Loucy (cell line): ENCODE results near the gene ZNF749.

Experiments
- H2AFZ ChIP-seq: fragments of 200-600 bp; sonication (generic); 2 replicates; pipeline ENCODE4 v1.6.0; 2016; ENCODE audit warnings: antibody characterized with exemption, mild to moderate bottlenecking, low read length, moderate library complexity
- H3F3A ChIP-seq: fragments of 200-600 bp; 2 replicates; pipeline ENCODE4 v1.6.0; 2016; ENCODE audit warnings: antibody characterized with exemption, low read depth, mild to moderate bottlenecking
- H3K27me3 ChIP-seq: fragments of 200-600 bp; sonication (generic); 2 replicates; pipeline ENCODE4 v1.6.1; 2014; ENCODE audit warnings: low read length, mild to moderate bottlenecking; ENCODE audit not compliant: insufficient read depth, poor library complexity, severe bottlenecking
- H3K36me3 ChIP-seq: fragments of 200-600 bp; sonication (generic); 2 replicates; pipeline ENCODE4 v1.6.1; 2016; ENCODE audit warnings: low read length; ENCODE audit not compliant: insufficient read depth
- H3K4me1 ChIP-seq: fragments of 200-600 bp; sonication (generic); 2 replicates; pipeline ENCODE4 v1.5.1; 2014; ENCODE audit warnings: low read length, mild to moderate bottlenecking; ENCODE audit not compliant: insufficient read depth, poor library complexity, severe bottlenecking
- H3K4me2 ChIP-seq: fragments of 200-600 bp; sonication (generic); 2 replicates; pipeline ENCODE4 v1.6.0; 2014; ENCODE audit warnings: antibody characterized with exemption, low read length, low read depth, mild to moderate bottlenecking; ENCODE audit not compliant: poor library complexity, severe bottlenecking
- H3K4me3 ChIP-seq: fragments of 200-600 bp; sonication (generic); 2 replicates; pipeline ENCODE4 v1.5.1; 2014; ENCODE audit warnings: low read length, mild to moderate bottlenecking, mixed read lengths; ENCODE audit not compliant: poor library complexity, severe bottlenecking
- H3K79me2 ChIP-seq: fragments of 200-600 bp; sonication (generic); 2 replicates; pipeline ENCODE4 v1.6.1; 2014; ENCODE audit warnings: low read length; ENCODE audit not compliant: insufficient read depth
- H3K9ac ChIP-seq: fragments of 200-600 bp; sonication (generic); 2 replicates; pipeline ENCODE4 v1.6.0; 2014; ENCODE audit warnings: mild to moderate bottlenecking, low read depth, low read length, moderate library complexity; ENCODE audit not compliant: poor library complexity, severe bottlenecking
- H3K9me2 ChIP-seq: fragments of 200-600 bp; sonication (generic); replicated peaks from 2 replicates; pipeline ENCODE4 v1.6.1; 2016; ENCODE audit warnings: low read depth, low read length, mixed read lengths
- H3K9me3 ChIP-seq: fragments of 200-600 bp; sonication (generic); 2 replicates; pipeline ENCODE4 v1.6.1; 2014; ENCODE audit warnings: mild to moderate bottlenecking, antibody characterized with exemption, low read length, low read depth; ENCODE audit not compliant: insufficient read depth
- H4K20me1 ChIP-seq: fragments of 200-600 bp; sonication (generic); 2 replicates; pipeline ENCODE4 v1.6.0; 2014; ENCODE audit warnings: antibody characterized with exemption, low read length, mild to moderate bottlenecking; ENCODE audit not compliant: insufficient read depth, poor library complexity, severe bottlenecking
- EZH2phosphoT487 ChIP-seq: fragments of 200-600 bp; IDR thresholded peaks from 2 replicates; pipeline ENCODE4 v1.6.1; 2018; ENCODE audit warnings: antibody characterized with exemption, mild to moderate bottlenecking, moderate library complexity, borderline replicate concordance
- TF ChIP-seq, protein P1 (sequence below): fragments of 200-600 bp; sonication (generic); conservative IDR thresholded peaks from 2 replicates; pipeline ENCODE4 v1.5.1; 2014; ENCODE audit warnings: mild to moderate bottlenecking, antibody characterized with exemption, low read length

ZNF749 gene

GRCh38 chr19:57435062-57435978 is at the start of gene ZNF749:
Gene ZNF749, plus strand, starts transcription at chr19:57435325. Its CDS starts 254 bp downstream, at chr19:57435579.
- TF ChIP-seq EZH2phosphoT487 = no peak
- TF ChIP-seq, protein P1, sequence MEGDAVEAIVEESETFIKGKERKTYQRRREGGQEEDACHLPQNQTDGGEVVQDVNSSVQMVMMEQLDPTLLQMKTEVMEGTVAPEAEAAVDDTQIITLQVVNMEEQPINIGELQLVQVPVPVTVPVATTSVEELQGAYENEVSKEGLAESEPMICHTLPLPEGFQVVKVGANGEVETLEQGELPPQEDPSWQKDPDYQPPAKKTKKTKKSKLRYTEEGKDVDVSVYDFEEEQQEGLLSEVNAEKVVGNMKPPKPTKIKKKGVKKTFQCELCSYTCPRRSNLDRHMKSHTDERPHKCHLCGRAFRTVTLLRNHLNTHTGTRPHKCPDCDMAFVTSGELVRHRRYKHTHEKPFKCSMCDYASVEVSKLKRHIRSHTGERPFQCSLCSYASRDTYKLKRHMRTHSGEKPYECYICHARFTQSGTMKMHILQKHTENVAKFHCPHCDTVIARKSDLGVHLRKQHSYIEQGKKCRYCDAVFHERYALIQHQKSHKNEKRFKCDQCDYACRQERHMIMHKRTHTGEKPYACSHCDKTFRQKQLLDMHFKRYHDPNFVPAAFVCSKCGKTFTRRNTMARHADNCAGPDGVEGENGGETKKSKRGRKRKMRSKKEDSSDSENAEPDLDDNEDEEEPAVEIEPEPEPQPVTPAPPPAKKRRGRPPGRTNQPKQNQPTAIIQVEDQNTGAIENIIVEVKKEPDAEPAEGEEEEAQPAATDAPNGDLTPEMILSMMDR = no peak
- peaks cover 46% of the 10 kb centered on the region for H3K79me2 ChIP-seq

GRCh38 chr19:57389194-57389729 is 45.9 kb upstream of the ZNF749 start:
- Histone ChIP-seq H3K4me1 (peaks cover 33% of the 10 kb centered on the region), H3K9me3 (no peaks in the 10 kb centered on the region), H3K9me2 (no peaks in the 10 kb centered on the region), H3F3A (no peaks in the 10 kb centered on the region), H4K20me1 (peaks cover 23% of the 10 kb centered on the region), H2AFZ (peak overlapping the region; percentile 100), H3K79me2 (peaks cover 43% of the 10 kb centered on the region), H3K9ac (peak overlapping the region; percentile 64), H3K27me3 (no peaks in the 10 kb centered on the region), H3K4me2 (peak overlapping the region; percentile 73), H3K36me3 (no peaks in the 10 kb centered on the region; the same call in 1 of the 2 replicates), H3K4me3 (peak overlapping the region; percentile 80)
- TF ChIP-seq, protein P1 = no peak
- TF ChIP-seq EZH2phosphoT487 = no peak

More at GRCh38 chr19:57435062-57435978, at the start of gene ZNF749:
- Histone ChIP-seq H2AFZ (peak within 1 kb of the TSS; percentile 95), H3K9me2 (no peaks in the 10 kb centered on the region), H3K9me3 (no peaks in the 10 kb centered on the region), H3K4me3 (peak within 1 kb of the TSS; percentile 83), H3K9ac (peak within 1 kb of the TSS; percentile 79), H3K36me3 (no peaks in the 10 kb centered on the region), H3K27me3 (no peaks in the 10 kb centered on the region), H4K20me1 (peaks cover 11% of the 10 kb centered on the region), H3K4me1 (peaks cover 22% of the 10 kb centered on the region), H3K4me2 (peak within 1 kb of the TSS; percentile 91), H3F3A (no peaks in the 10 kb centered on the region)

GRCh38 chr19:57389730-57390598 is 45.2 kb upstream of the ZNF749 start, which contains the start of gene ZNF548:
Gene ZNF548, plus strand, starts transcription at chr19:57389854. Its CDS starts 246 bp downstream, at chr19:57390100.
- Histone ChIP-seq H3F3A (no peaks in the 10 kb centered on the region), H3K9ac (peak within 1 kb of the TSS; percentile 88), H3K9me2 (no peaks in the 10 kb centered on the region), H3K4me3 (peak within 1 kb of the TSS; percentile 80), H3K36me3 (no peaks in the 10 kb centered on the region; the same call in 1 of the 2 replicates), H3K27me3 (no peaks in the 10 kb centered on the region), H3K79me2 (peaks cover 49% of the 10 kb centered on the region), H3K4me2 (peak within 1 kb of the TSS; percentile 98), H3K4me1 (peaks cover 33% of the 10 kb centered on the region), H3K9me3 (no peaks in the 10 kb centered on the region), H4K20me1 (peaks cover 23% of the 10 kb centered on the region), H2AFZ (peak within 1 kb of the TSS; percentile 100)
- no peak for TF ChIP-seq EZH2phosphoT487
- TF ChIP-seq, protein P1 = peak; percentile 19; the same call in 1 of the 2 replicates
